GM19043 (cell line): ENCODE measurements around the gene LILRB1.
"Not testable (repeated sequence)": the region's sequence is repeated elsewhere in the genome, so short reads cannot be mapped to it uniquely, and the experiment has no call there.

Experiments used
- ATAC-seq: cut with Tn5 transposase; IDR thresholded peaks from one replicate; pipeline ENCODE4 v1.9.1; 2021; ENCODE audit warnings: low read depth; ENCODE audit not compliant: unreplicated experiment

LILRB1 gene

GRCh38 chr19:54624234-54624633 is 6.0 kb upstream of the LILRB1 start:
- not testable (repeated sequence) for ATAC-seq

- ATAC-seq: not testable (repeated sequence)
Observed at GRCh38 chr19:54624934-54625730, 5.2 kb upstream of the LILRB1 start.

GRCh38 chr19:54626757-54627156 is 3.5 kb upstream of the LILRB1 start:
- ATAC-seq: no peak

GRCh38 chr19:54627912-54628311 is 2.4 kb upstream of the LILRB1 start:
- ATAC-seq: not testable (repeated sequence)

GRCh38 chr19:54630782-54631181 is 498 bp downstream of the LILRB1 start:
- no peak for ATAC-seq

- not testable (repeated sequence) for ATAC-seq
Observed at GRCh38 chr19:54631489-54632337, 1.4 kb downstream of the LILRB1 start.

GRCh38 chr19:54632517-54632916 is 2.2 kb downstream of the LILRB1 start:
- ATAC-seq: not testable (repeated sequence)

- no peak for ATAC-seq
Observed at GRCh38 chr19:54633401-54633800, 3.1 kb downstream of the LILRB1 start.

GRCh38 chr19:54636081-54636480 is 5.8 kb downstream of the LILRB1 start:
- not testable (repeated sequence) for ATAC-seq

GRCh38 chr19:54638683-54639082 is 8.4 kb downstream of the LILRB1 start:
- ATAC-seq: no peak

- ATAC-seq: not testable (repeated sequence)
Observed at GRCh38 chr19:54642953-54643352, 12.7 kb downstream of the LILRB1 start.

GRCh38 chr19:54643583-54643982 is 13.3 kb downstream of the LILRB1 start:
- ATAC-seq: not testable (repeated sequence)

GRCh38 chr19:54644056-54644455 is 13.8 kb downstream of the LILRB1 start:
- no peak for ATAC-seq

GRCh38 chr19:54646331-54646841 is 16.1 kb downstream of the LILRB1 start:
- ATAC-seq: no peak

GRCh38 chr19:54648129-54648528 is 17.8 kb downstream of the LILRB1 start:
- ATAC-seq: no peak

- ATAC-seq: no peak
Observed at GRCh38 chr19:54650108-54650655, 19.9 kb downstream of the LILRB1 start.

- ATAC-seq: no peak
Observed at GRCh38 chr19:54653181-54653809, 23.0 kb downstream of the LILRB1 start.

- no peak for ATAC-seq
Observed at GRCh38 chr19:54654447-54655321, 24.4 kb downstream of the LILRB1 start.

- no peak for ATAC-seq
Observed at GRCh38 chr19:54659300-54659699, 29.0 kb downstream of the LILRB1 start.

- no peak for ATAC-seq
Observed at GRCh38 chr19:54660306-54660705, 30.0 kb downstream of the LILRB1 start.
